GM19099 (cell line): ENCODE measurements around the gene TMEM119.

Experiments used
- POLR2A ChIP-seq: IDR thresholded peaks from 3 replicates; pipeline ENCODE4 v1.6.1; 2011; ENCODE audit warnings: low read depth; ENCODE audit not compliant: insufficient read length; ENCODE audit errors: extremely low read depth

Gene TMEM119

DNA sequence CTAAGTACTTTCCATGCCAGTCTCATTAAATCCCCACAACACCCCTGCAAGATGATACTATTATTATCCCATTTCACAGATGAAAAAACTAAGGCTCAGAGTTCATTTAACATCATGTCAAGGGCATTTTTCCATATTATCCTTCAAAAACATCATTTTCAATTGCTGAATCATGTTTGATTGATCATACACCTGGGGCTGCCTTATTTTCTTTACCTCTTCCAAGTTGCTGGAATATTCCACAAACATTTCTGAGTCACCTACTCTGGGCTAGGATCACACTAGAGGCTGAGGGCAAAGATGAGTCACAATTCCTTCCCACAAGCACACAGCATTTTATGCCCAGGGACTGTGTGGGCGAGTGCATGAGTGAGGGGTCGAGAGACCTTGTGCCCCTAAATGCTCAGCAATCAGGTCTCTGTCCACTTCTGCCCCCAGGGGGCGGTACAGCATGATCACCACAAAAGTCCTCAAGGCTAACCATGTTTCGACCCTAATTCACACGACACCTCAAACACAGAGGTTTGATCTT is 14.1 kb upstream of the TMEM119 start:
- TF ChIP-seq POLR2A: no peak

DNA sequence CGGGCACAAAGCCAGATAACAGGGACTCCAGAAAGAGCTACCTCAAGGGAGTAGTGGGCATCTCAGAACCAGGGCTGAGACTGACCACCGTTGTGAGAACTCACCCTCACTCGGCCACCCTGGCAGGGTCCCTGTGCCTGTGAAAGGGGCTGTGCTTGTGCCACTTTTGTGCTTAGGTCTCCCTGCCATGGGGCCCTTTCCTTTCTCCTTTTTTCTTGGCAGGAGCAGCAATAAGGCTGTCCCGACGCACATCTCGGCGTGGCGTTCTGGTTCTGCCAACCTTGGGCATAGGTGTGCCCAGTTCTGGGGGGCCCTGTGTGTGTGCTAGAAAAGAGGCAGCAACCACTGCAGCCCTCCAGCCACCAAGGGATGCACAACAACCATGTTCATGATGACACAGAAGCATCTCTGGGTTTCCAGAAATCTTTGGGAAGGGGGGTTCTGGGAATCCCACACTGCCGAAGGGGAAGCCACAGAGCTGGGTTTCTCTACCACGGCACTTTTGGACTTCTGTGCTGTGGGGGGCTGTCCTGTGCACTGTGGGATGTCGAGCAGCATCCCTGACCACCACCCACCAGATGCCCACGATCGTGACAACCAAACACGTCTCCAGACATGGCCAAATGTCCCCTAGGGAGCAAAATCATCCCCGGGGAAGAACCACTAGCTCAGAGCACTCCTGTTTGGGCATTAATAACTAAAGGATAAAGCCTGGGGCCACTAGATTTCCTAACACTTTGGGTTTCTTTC is 13.1 kb upstream of the TMEM119 start:
- no peak for TF ChIP-seq POLR2A

DNA sequence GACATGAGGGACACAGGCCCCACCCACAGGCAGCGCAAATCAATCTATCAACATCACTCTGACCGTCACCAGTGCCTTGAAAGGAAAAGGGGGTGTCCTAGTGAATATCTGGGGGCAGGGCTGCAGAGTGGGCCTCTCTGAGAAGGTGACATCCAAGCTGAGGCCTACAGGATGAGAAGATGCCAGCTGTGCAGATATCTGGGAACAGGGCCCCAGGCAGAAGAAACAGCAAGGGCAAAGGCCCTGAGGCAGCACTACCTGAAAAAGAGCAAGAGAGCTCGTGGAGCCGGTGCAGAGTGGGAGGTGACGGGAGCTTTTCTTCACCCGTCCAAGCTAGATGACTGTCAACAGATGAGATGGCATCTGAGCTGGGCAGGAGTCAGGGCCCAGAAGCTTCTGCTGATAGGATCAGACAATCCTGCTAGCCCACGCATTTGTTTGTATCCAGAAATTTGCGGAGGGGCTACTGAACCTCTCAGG is 12.5 kb upstream of the TMEM119 start:
- TF ChIP-seq POLR2A: no peak

- no peak for TF ChIP-seq POLR2A
These were observed 11.9 kb upstream of the TMEM119 start for GRCh38 chr12:108609537-108610335.

DNA sequence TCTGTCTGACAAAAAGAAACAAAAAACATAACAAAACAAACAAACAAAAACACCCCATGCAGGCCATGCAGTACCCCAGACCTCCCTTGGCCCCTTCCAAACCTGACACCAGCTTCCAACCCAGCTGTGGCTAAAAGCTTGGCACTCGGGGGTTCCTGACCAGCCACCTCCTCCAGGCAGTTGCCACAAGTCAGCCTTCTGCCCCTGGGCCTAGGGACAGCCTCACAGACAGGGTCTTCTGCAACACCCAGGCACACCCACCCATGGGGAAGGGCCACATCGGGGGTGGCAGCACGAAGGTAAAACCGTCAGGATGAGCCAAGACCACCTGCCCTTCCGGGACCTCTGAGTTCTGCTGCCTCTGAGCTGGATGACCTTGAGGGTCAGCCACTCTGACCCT is 10.7 kb upstream of the TMEM119 start:
- no peak for TF ChIP-seq POLR2A

DNA sequence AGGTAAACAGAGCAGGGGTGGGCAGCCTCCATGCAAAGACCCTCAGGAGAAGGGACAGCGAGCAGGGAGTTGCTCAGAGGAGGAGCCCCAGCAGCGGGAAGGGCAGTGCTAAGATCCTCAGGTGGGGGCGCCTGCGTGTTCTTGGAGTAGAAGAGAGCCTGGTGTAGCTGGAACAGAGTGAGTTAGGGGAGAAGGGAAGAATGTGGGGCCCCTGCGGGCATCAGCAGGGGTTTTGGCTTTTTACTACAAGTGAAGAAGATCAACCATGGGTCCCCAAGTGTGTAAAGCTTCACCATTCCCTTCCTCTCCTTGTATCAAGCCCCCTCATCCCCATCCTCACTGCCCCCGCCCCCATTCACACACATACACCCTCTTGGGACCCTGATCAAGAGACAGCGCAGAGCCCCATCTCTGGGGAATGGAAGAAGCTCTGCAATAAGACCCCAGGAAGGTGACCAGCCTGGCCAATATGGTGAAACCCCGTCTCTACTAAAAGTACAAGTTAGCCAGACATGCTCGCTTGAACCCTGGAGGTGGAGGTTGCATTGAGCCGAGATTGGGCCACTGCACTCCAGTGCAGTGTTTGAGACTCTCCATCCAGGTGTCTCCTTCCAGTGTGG is 10.2 kb upstream of the TMEM119 start:
- TF ChIP-seq POLR2A: no peak

DNA sequence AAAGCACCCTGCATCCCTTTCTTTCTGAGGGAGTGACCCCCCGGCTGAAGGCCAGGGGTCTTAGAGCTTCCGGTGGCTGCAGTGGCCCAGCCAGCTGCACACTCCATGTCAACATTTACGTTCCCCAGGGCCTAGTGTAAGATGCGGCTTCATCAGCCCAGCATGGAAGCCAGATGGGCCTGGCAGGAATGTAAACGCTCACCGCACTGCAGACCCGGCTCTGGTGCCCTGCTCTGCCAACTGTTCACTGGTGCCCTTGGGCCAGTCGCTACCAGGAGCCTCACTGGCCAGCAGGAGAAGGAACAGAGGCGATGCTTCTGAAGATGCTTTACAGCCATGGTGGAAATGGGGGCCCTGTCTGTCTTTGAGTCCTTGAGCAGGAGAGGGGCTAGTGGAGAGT is 8.6 kb upstream of the TMEM119 start:
- no peak for TF ChIP-seq POLR2A

GRCh38 chr12:108605690-108606406 is 8.0 kb upstream of the TMEM119 start:
- no peak for TF ChIP-seq POLR2A

DNA sequence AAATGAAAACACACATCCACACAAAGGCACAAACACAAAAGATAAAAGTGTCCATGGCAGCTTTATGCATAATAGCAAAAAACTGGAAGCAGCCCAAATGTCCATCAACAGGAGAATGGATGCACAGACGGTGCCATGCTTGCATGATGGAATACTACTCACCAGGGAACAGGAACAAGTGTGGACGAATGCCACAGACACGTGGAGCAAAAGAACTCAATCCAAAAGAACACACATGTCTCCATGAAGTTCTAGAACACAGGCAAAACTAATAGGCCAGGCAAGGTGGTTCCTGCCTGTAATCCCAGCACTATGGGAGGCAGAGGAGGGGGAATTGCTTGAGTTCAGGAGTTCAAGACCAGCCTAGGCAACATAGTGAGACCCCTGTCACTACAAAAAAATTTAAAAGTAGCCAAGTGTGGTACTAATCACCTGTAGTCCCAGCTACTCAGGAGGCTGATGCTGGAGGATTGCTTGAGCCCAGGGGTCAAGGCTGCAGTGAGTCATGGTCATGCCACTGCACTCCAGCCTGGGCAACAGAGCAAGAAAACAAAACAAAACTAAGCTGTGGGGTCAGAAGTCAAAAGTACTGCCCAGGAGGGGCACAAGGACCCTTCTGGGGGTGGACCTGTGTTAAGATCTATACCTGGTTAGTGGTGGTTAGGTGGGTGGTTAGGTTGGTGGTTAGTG is 7.3 kb upstream of the TMEM119 start:
- no peak for TF ChIP-seq POLR2A

DNA sequence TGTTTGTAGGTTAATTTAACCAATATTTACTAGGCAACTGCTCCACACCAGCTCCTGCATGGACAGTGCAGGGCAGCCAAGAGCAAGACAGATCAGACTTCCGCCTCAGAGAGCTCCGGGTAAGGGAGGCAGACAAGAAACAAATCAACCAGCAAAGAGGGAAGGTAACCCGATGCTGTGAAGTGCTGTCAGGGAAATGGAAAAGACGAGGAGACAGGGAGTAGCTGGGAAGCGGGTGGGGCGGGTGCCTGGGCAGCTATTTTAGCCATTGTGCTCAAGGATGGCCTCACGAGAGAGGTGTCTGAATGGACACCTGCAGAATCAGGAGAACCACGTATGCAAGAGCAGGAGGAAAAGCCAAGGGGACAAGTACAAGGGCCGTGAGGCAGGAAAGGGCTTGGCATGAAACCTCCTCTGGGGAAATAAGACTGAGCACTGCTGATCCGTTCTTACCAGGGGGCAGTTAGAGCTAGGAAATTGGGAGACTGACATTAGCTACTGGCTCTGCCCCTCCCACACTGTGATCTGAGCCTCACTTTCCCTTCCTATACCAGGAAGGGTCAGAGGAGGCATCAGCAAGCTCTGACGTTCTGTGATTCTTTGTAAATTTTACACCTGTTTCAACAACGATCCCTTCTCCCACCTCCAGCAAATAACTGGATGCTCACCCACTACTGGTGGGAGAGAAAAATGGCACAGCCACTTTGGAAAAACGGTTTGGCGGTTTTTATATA is 6.5 kb upstream of the TMEM119 start:
- TF ChIP-seq POLR2A: no peak

GRCh38 chr12:108603743-108604142 is 5.9 kb upstream of the TMEM119 start:
- no peak for TF ChIP-seq POLR2A

DNA sequence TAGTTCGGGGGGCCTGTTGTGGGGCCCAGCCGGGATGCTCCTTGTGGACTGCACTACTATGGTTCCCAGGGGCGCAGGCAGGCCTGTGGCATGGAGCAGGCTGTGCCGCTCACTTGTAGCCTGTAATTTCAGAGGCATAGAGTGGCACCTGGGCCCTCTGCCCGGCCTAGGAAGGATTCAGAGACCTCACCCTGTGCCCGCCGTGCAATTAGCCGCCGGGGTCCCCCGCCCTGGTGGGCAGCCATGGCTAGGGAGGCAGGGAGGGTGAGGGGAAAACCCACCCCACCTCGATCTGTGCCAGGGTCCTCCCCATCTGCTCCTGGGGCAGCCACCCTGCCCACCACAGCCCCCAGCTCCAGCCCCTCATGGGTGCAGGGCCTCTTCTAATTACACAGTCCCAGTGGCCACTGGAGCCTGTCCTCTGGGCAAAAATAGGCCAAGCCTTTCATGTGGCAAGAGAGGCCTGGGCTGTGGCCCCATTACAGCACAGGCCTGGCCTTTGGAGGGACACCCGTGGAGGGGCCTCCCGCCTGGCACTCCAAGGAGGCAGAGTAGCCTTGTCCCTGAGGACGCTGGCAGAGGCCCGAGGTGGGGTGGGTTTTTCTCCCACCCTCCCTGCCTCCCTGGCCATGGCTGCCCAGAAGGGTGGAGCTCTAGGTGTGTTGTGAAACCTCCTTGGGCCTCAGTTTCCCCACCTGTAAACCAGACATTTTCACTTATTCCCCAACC is 5.3 kb upstream of the TMEM119 start:
- no peak for TF ChIP-seq POLR2A

DNA sequence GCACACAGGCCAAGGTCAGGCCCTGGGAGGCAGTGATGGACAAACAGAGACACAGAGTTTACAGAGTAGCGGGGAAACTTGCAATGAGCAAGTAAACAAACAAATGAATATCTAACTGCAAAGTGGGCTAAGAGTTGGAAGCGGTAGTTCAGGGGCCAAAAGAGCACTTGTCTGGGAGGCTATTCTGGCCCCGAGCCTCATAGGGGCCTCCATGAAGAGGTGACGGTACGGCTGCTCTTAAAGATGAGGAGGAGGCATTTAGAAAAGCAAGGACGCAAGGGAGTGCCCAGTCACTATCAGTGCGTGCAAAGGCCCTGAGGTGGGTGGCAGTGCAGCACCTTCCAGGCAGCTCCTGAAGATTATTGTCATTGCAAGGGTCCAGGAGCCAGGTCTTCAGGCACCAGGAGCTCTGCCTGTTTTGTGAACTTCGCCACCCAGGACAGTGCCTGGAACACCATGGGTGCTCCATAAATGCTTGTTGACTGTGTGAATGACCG is 4.4 kb upstream of the TMEM119 start:
- no peak for TF ChIP-seq POLR2A
